ENCODE results near the gene NLRC4.
"Not testable (repeated sequence)": the region's sequence is repeated elsewhere in the genome, so short reads cannot be mapped to it uniquely, and the experiment has no call there.

DNA sequence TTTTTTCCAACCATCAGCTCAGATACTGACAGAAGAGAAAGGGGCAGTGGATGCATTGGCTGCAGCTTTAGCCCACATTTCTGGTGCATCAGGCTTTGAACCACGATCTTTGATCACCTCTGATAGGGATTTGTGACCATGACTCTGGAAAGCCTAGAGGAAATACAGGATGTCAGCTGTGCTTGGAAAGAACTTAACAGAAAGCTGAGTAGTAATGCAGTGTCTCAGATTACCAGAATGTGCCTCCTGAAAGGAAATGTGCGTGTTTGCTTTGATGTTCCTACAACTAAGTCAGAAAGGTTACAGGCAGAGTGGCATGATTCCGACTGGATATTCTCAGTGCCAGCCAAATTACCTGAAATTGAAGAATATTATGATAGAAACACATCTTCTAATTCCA, 61.3 kb downstream of the NLRC4 start:
- TF ChIP-seq, protein P1, sequence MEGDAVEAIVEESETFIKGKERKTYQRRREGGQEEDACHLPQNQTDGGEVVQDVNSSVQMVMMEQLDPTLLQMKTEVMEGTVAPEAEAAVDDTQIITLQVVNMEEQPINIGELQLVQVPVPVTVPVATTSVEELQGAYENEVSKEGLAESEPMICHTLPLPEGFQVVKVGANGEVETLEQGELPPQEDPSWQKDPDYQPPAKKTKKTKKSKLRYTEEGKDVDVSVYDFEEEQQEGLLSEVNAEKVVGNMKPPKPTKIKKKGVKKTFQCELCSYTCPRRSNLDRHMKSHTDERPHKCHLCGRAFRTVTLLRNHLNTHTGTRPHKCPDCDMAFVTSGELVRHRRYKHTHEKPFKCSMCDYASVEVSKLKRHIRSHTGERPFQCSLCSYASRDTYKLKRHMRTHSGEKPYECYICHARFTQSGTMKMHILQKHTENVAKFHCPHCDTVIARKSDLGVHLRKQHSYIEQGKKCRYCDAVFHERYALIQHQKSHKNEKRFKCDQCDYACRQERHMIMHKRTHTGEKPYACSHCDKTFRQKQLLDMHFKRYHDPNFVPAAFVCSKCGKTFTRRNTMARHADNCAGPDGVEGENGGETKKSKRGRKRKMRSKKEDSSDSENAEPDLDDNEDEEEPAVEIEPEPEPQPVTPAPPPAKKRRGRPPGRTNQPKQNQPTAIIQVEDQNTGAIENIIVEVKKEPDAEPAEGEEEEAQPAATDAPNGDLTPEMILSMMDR (IDR thresholded peaks at IDR 0.05) = not testable (repeated sequence)
- not testable (repeated sequence) for TF ChIP-seq POLR2A (IDR thresholded peaks at IDR 0.05)
